LNCaP clone FGC (cell line): Measurements from ENCODE around the gene ARHGEF4.

Experiments
- DNase-seq: peaks from one replicate; pipeline ENCODE4 v3.0.0-alpha.2; 2011; ENCODE audit warnings: low read depth
- H3K4me3 ChIP-seq: 2 replicates; pipeline ENCODE4 v1.5.1; 2011; ENCODE audit warnings: mild to moderate bottlenecking, low read depth, low read length, control low read depth
- TF ChIP-seq, protein P1 (sequence below): IDR thresholded peaks from 2 replicates; pipeline ENCODE4 v1.5.1; 2012; ENCODE audit warnings: mild to moderate bottlenecking; ENCODE audit not compliant: control insufficient read depth, insufficient read depth; ENCODE audit errors: extremely low read depth

The ARHGEF4 gene

DNA sequence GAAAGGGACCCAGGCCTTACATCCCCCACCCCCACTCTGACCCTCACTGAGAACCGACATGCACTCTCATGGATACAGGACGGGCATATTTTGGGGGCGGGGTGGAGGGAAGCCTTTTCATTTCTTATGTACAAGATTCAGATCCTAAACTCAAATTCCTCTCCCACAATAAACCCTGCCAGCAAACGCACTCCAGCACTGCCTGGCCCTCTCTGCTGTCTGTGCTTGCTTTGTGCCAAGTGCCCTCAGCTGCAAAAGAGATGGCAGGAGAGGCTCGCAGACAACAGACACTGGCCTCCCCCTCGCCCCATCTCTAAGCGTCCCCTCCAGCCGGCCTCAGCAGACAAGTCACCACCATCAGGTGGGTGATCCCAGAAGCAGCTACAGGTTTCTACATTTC, 214.2 kb downstream of the ARHGEF4 start:
- TF ChIP-seq, protein P1, sequence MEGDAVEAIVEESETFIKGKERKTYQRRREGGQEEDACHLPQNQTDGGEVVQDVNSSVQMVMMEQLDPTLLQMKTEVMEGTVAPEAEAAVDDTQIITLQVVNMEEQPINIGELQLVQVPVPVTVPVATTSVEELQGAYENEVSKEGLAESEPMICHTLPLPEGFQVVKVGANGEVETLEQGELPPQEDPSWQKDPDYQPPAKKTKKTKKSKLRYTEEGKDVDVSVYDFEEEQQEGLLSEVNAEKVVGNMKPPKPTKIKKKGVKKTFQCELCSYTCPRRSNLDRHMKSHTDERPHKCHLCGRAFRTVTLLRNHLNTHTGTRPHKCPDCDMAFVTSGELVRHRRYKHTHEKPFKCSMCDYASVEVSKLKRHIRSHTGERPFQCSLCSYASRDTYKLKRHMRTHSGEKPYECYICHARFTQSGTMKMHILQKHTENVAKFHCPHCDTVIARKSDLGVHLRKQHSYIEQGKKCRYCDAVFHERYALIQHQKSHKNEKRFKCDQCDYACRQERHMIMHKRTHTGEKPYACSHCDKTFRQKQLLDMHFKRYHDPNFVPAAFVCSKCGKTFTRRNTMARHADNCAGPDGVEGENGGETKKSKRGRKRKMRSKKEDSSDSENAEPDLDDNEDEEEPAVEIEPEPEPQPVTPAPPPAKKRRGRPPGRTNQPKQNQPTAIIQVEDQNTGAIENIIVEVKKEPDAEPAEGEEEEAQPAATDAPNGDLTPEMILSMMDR = no peak
- H3K4me3 ChIP-seq = no peak overlapping the region
- no peak for DNase-seq

DNA sequence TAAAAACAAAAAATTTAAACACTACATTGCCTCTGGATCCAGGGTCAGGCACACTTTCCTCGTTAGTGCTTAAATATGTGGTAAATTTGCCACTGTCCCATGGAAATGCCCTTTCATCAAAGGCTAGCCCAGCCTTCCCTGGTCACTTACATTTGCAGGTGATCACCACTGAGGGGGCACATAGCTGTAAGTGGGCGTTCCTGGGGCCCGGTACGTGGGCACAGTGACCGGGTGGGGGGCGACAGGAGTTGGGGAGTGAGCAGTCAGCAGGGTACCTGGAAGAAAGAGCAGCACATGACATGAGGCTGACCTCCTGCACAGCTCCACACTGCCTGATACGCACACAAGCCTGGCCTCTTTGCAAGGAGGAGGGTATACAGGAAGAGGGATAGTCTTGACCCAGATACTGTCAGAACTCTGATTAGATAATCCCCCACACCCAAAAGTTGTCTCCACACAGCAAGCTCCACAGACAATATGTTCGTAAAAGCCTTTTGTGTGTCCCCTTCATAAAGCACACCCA, 216.1 kb downstream of the ARHGEF4 start:
- no peak overlapping the region for H3K4me3 ChIP-seq
- TF ChIP-seq, protein P1 = no peak
- no peak for DNase-seq

DNA sequence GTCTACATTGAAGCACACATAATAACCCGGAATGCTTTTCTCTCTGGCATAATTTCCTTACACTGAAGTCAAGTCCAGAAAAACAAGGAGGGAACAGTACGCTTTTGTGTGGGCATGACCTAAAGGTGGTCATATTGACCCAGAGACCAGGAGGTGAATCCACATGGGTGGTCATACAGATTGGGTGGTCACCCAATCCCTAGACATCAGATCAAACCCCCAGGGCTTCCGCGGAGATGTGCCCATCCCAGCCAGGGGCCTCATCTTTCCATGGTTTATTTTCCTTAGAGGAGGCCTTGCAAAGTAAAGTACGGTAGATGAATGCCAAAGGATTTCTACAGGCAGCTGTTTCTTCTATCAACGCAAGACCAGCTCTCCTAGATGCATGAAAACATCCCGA, 217.8 kb downstream of the ARHGEF4 start:
- no peak for DNase-seq
- TF ChIP-seq, protein P1 = no peak
- no peak overlapping the region for H3K4me3 ChIP-seq

DNA sequence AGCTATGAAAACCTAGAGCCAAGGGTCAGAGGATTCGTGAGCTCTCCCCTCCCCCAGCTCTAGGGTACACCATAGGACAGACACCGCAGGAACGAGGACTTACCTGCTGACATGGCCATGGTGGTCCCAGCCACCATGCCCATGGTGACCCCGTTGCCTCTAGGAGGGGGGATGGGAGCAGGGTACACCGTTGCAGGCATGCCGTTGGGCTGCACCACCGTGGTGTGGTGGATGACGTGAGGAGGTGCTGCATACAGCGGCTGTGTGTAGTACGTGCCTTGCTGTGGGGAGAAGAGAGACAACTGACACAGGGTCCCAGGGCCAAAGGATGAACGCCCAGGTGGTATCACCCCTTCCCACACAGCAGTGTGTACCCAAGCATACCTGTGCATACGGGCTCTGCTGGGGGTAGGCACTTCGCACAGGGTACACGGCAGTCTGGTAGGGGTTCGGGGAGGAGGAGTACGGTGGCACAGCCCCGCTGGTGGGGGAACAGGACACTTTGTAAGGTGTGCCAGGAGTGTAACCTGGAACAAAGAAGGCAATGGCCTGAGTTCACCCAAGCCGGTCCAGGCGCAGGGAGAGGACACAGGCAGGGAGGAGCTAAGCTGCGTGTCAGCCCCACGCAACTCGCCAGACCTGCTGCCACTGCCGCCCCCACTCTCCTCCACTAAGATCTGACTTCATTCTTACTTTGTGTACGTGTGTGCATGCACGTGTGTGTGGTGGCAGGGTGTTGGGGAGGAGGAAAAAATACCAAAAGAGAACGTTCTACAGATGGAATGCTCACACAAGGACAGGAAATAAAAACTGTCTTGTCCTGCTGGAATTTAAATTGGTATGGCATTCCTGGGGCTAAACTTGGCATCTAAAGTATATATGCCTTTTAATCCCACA, 218.7 kb downstream of the ARHGEF4 start:
- TF ChIP-seq, protein P1 = no peak
- no peak overlapping the region for H3K4me3 ChIP-seq
- DNase-seq = no peak

DNA sequence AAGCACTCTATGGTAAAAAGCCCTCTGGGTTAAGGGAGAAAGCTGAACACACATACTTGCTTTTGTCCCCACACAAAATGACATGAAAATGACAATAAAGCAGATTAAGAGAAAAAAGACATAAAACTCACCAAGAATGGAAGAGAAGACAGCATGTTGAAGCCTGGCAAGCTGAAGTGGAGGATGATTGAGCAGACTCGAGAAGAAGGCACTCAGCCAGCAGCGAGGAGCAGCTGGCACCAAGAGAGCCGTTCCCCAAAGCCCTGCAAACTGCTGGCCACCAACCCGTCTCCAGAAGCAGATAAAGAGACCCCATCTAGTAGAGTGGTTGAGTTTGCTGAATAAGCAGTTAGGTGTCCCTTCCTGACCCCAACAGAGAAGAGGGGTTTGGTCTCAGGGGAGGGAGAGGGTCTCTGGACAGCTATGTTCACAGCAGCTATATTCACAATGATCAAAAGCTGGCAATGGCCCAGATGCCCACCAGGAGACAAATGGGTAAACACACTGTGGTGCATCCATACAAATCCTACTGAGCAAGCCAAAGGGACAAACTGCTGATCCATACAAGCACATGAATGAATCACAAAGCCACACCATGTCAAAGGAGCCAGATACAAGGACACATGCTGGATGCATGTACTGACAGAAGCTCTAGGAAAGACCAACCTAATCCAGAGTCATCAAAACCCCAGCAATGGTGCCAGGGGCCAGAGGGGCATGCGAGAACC, 219.7 kb downstream of the ARHGEF4 start:
- no peak overlapping the region for H3K4me3 ChIP-seq
- no peak for DNase-seq
- TF ChIP-seq, protein P1 = no peak

DNA sequence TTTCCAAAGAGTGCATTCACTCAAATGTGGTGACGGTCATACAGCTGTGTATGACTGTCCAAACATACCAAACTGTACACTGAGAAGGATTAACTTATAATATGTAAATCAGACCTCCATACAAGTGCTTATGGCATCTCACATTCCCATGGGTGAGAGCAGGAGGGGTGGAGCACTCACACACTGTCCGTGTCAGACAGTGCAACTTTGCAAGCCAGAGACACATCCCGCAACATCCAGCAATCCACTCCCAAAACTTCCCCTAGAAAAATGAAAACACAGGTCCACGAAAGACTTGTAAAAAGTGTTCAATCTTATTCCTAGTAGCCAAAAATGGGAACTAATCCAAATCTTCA, 220.2 kb downstream of the ARHGEF4 start:
- TF ChIP-seq, protein P1 = no peak
- no peak for DNase-seq

More for the DNA sequence above, 220.2 kb downstream of the ARHGEF4 start:
- H3K4me3 ChIP-seq = no peak overlapping the region
